ENCODE results near the gene MIB2. TPM values are rescaled to one million over a fixed set of nuclear protein-coding genes. Genes with fewer than 3 reads are reported as not detected.

MIB2 gene
- total RNA-seq, 6 experiments from 2014 or later: 20.7 to 38.5 (median 33.9) TPM

DNA sequence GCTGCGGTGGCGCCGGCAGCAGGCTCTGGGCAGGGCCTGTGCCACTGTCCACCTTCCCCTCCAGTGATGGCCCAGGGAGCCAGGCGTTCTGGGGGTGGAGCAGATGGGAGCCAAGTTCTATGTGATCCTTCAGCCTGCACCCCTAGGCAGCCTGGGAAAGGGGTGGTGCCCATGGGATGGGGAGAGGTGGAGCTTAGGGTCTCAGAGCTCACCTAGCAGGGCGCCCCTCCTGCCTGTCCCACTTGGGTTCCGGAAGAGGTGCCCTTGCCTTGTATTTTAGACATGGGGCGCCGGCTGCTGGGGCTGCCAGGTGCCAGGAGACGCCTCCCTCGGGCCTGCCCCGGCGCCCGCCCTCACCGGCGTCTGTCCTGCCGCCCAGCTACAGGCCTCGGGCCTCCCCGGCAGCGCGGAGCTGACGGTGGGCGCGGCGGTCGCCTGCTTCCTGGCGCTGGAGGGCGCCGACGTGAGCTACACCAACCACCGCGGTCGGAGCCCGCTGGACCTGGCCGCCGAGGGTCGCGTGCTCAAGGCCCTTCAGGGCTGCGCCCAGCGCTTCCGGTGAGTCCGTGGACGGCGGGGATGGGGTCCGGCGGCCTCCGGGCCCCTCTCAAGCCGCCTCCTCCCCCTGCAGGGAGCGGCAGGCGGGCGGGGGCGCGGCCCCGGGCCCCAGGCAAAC lies 13.6 kb downstream of the MIB2 start:
- Histone ChIP-seq H3K4me3 (no peak overlapping the region), H3K27me3 (no peaks in the 10 kb centered on the region), H3K36me3 (peaks cover 0 to 3% (median under 1%) of the 10 kb centered on the region in 4 donors), H3K9me3 (no peaks in the 10 kb centered on the region), H3K27ac (no peak overlapping the region), H3K4me1 (no peaks in the 10 kb centered on the region)
- intact Hi-C loops (cut with DNase I): loop anchor here in 1 of 2 donors (10.0 kb wide), 1 partner anchor 46 kb away; no protein-coding TSS in a partner anchor
- DNase-seq (peak in 2 of 3 donors; percentile 42 to 54), ATAC-seq (no peak)
- WGBS (ENCODE audit: insufficient coverage, low coverage, low lambda C conversion rate, missing lambda C conversion rate): 84% methylated on average over 6 of the region's 53 CpGs
- TF ChIP-seq POLR2A (IDR thresholded peaks at IDR 0.05): no peak
- TF ChIP-seq, protein P1, sequence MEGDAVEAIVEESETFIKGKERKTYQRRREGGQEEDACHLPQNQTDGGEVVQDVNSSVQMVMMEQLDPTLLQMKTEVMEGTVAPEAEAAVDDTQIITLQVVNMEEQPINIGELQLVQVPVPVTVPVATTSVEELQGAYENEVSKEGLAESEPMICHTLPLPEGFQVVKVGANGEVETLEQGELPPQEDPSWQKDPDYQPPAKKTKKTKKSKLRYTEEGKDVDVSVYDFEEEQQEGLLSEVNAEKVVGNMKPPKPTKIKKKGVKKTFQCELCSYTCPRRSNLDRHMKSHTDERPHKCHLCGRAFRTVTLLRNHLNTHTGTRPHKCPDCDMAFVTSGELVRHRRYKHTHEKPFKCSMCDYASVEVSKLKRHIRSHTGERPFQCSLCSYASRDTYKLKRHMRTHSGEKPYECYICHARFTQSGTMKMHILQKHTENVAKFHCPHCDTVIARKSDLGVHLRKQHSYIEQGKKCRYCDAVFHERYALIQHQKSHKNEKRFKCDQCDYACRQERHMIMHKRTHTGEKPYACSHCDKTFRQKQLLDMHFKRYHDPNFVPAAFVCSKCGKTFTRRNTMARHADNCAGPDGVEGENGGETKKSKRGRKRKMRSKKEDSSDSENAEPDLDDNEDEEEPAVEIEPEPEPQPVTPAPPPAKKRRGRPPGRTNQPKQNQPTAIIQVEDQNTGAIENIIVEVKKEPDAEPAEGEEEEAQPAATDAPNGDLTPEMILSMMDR (IDR thresholded peaks at IDR 0.05): no peak

DNA sequence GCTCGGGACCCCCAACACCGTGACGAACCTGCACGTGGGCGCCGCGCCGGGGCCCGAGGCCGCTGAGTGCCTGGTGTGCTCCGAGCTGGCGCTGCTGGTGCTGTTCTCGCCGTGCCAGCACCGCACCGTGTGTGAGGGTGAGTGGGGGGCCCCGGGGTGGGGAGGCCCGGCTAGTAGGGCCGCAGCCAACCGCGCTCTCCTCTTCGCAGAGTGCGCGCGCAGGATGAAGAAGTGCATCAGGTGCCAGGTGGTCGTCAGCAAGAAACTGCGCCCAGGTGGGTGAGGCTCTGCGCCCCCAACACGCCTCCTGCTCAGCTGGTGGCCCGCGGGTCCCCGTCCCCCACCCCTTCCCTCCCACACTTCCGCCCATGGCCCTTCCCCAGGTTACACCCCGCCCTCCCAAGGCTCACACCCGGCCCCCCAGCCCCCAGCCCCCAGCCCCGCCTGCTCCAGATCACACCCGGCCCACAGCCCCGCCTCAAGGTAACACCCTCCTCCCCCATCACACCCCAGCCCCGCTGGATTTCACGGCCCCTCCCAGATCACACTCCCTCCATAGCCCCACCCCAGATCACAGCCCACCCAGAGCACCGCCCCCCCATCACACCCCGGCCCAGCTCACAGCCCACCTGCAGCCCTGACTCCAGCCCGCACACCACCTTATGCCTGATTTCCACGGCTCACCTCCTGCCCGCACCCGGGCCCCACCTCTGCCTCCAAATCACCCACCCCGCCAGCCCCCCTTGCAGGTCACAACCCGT lies 14.3 kb downstream of the MIB2 start:
- Histone ChIP-seq H3K4me3 (no peak overlapping the region), H3K27ac (no peak overlapping the region), H3K36me3 (peaks cover 0 to 3% (median 0%) of the 10 kb centered on the region in 4 donors), H3K9me3 (no peaks in the 10 kb centered on the region), H3K27me3 (no peaks in the 10 kb centered on the region), H3K4me1 (no peaks in the 10 kb centered on the region)
- ATAC-seq (peak; percentile 7 to 42 (median 24)), DNase-seq (peak; percentile 44 to 64 (median 47))
- intact Hi-C loops (cut with DNase I): loop anchor here in 1 of 2 donors (10.0 kb wide), 1 partner anchor 45 kb away; no protein-coding TSS in a partner anchor
- WGBS (ENCODE audit: insufficient coverage, low coverage, low lambda C conversion rate, missing lambda C conversion rate): 62% methylated on average over 8 of the region's 48 CpGs
- TF ChIP-seq, protein P1 (IDR thresholded peaks at IDR 0.05): no peak
- no peak for TF ChIP-seq POLR2A (IDR thresholded peaks at IDR 0.05)

DNA sequence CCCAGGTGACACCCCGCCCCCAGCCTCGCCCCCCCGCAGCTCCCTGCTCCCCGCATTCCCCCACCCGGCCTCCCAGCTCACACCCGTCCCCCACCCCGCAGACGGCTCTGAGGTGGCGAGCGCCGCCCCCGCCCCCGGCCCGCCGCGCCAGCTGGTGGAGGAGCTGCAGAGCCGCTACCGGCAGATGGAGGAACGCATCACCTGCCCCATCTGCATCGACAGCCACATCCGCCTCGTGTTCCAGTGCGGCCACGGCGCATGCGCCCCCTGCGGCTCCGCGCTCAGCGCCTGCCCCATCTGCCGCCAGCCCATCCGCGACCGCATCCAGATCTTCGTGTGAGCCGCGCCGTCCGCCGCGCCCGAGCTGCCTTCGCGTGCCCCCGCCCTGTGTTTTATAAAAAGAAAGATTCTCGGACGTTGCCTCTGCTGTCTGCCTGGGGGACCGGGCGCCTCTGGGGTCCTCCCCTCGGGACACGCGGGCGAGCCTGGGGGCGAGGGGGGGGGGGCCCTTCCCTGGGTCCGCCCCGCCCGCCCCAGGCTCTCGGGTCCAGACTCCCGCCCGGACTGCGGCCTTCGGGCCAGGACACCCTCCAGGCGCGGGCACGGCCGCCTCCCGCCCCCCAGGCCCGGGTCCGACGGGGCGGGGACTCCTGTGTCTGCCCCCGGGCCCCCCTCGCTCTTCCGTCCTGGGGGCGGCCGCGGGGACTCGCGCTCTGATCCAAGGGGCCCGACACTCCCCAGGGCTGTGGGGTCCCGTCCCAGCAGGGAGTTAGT lies 15.1 kb downstream of the MIB2 start:
- Histone ChIP-seq H3K4me1 (no peaks in the 10 kb centered on the region), H3K4me3 (peak overlapping the region in 2 of 3 donors; percentile 13 to 14), H3K27me3 (no peaks in the 10 kb centered on the region), H3K27ac (peak overlapping the region; percentile 26 to 64 (median 47)), H3K9me3 (no peaks in the 10 kb centered on the region), H3K36me3 (peaks cover 0 to 3% (median 0%) of the 10 kb centered on the region in 4 donors)
- peak; percentile 2 to 47 (median 18) for ATAC-seq
- TF ChIP-seq, protein P1 (IDR thresholded peaks at IDR 0.05): no peak
- TF ChIP-seq POLR2A (IDR thresholded peaks at IDR 0.05): no peak
- 75% methylated on average over 18 of the region's 81 CpGs for WGBS (ENCODE audit: insufficient coverage, low coverage, low lambda C conversion rate, missing lambda C conversion rate)
- DNase-seq: peak; percentile 52 to 71 (median 53)
- intact Hi-C loops (cut with DNase I): no loop called here

All from right lobe of liver (tissue), 6 donors.